Mucosa of stomach (tissue), 1 donor: ENCODE results near the gene LMBRD2.
A peak's percentile ranks its signal among the peaks of the same experiment; 100 is the strongest.
"Not testable (repeated sequence)": the region's sequence is repeated elsewhere in the genome, so short reads cannot be mapped to it uniquely, and the experiment has no call there.

Experiments used
- H3K27me3 ChIP-seq: one replicate; pipeline ENCODE4 v1.7.0; 2013; ENCODE audit warnings: mild to moderate bottlenecking, low read length; ENCODE audit not compliant: control insufficient read depth, insufficient read depth
- H3K36me3 ChIP-seq: one replicate; pipeline ENCODE4 v1.7.0; 2013; ENCODE audit warnings: low read length; ENCODE audit not compliant: control insufficient read depth, insufficient read depth
- H3K4me1 ChIP-seq: one replicate; pipeline ENCODE4 v1.7.0; 2013; ENCODE audit warnings: mild to moderate bottlenecking, low read length; ENCODE audit not compliant: control insufficient read depth, insufficient read depth
- H3K4me3 ChIP-seq: one replicate; pipeline ENCODE4 v1.7.0; 2013; ENCODE audit warnings: low read length
- H3K9ac ChIP-seq: one replicate; pipeline ENCODE4 v1.7.0; 2013; ENCODE audit warnings: mild to moderate bottlenecking, low read length, moderate library complexity
- H3K9me3 ChIP-seq: one replicate; pipeline ENCODE4 v1.7.0; 2013; ENCODE audit warnings: mild to moderate bottlenecking, low read length, moderate library complexity; ENCODE audit not compliant: control insufficient read depth
- donor health status: Pancreatic carcinoma.

Gene LMBRD2

GRCh38 chr5:36151434-36152323 is at the start of gene LMBRD2, which contains the start of gene SKP2:
LMBRD2 (minus strand) TSS chr5:36151887; CDS start chr5:36143349, 8,538 bp downstream.
SKP2 (plus strand) TSS chr5:36152111; CDS start chr5:36152263, 152 bp downstream.
- H3K36me3 ChIP-seq, result no peaks in the 10 kb centered on the region
- peak within 1 kb of the TSS; percentile 81 for H3K9ac ChIP-seq
- H3K4me1 ChIP-seq, result peaks cover 13% of the 10 kb centered on the region
- no peaks in the 10 kb centered on the region for H3K27me3 ChIP-seq
- H3K4me3 ChIP-seq, result peak within 1 kb of the TSS; percentile 86
- no peaks in the 10 kb centered on the region for H3K9me3 ChIP-seq

GRCh38 chr5:36200513-36200912 is 48.8 kb upstream of the LMBRD2 start:
- no peaks in the 10 kb centered on the region for H3K27me3 ChIP-seq
- no peaks in the 10 kb centered on the region for H3K36me3 ChIP-seq
- no peaks in the 10 kb centered on the region for H3K9me3 ChIP-seq

GRCh38 chr5:36199620-36200019 is 47.9 kb upstream of the LMBRD2 start:
- Histone ChIP-seq H3K9ac (no peak overlapping the region), H3K36me3 (no peaks in the 10 kb centered on the region), H3K27me3 (no peaks in the 10 kb centered on the region), H3K9me3 (no peaks in the 10 kb centered on the region), H3K4me1 (no peaks in the 10 kb centered on the region), H3K4me3 (no peak overlapping the region)

More at GRCh38 chr5:36200513-36200912, 48.8 kb upstream of the LMBRD2 start:
- Histone ChIP-seq H3K9ac (no peak overlapping the region), H3K4me1 (no peaks in the 10 kb centered on the region), H3K4me3 (no peak overlapping the region)

GRCh38 chr5:36198783-36199182 is 47.1 kb upstream of the LMBRD2 start:
- H3K27me3 ChIP-seq, H3K4me3 ChIP-seq, H3K9me3 ChIP-seq, H3K36me3 ChIP-seq, H3K4me1 ChIP-seq, H3K9ac ChIP-seq: not testable (repeated sequence)

- H3K9ac ChIP-seq, result no peak overlapping the region
- no peaks in the 10 kb centered on the region for H3K9me3 ChIP-seq
- no peaks in the 10 kb centered on the region for H3K4me1 ChIP-seq
- no peak overlapping the region for H3K4me3 ChIP-seq
- H3K27me3 ChIP-seq, result no peaks in the 10 kb centered on the region
- H3K36me3 ChIP-seq, result no peaks in the 10 kb centered on the region
Measured at GRCh38 chr5:36198281-36198680, 46.6 kb upstream of the LMBRD2 start.

GRCh38 chr5:36193746-36194145 is 42.1 kb upstream of the LMBRD2 start:
- Histone ChIP-seq H3K9me3 (no peaks in the 10 kb centered on the region), H3K36me3 (no peaks in the 10 kb centered on the region), H3K4me3 (no peak overlapping the region), H3K4me1 (no peaks in the 10 kb centered on the region), H3K9ac (no peak overlapping the region), H3K27me3 (no peaks in the 10 kb centered on the region)

GRCh38 chr5:36184408-36184807 is 32.7 kb upstream of the LMBRD2 start:
- not testable (repeated sequence) for H3K36me3 ChIP-seq, H3K9ac ChIP-seq, H3K4me1 ChIP-seq, H3K27me3 ChIP-seq, H3K9me3 ChIP-seq, H3K4me3 ChIP-seq

- H3K36me3 ChIP-seq, result no peaks in the 10 kb centered on the region
- H3K4me3 ChIP-seq, result no peak overlapping the region
- no peaks in the 10 kb centered on the region for H3K27me3 ChIP-seq
- H3K9me3 ChIP-seq, result no peaks in the 10 kb centered on the region
- peaks cover 3% of the 10 kb centered on the region for H3K4me1 ChIP-seq
- no peak overlapping the region for H3K9ac ChIP-seq
Measured at GRCh38 chr5:36181774-36182173, 30.1 kb upstream of the LMBRD2 start.

GRCh38 chr5:36180556-36181350 is 29.1 kb upstream of the LMBRD2 start:
- no peaks in the 10 kb centered on the region for H3K36me3 ChIP-seq
- no peaks in the 10 kb centered on the region for H3K9me3 ChIP-seq
- H3K4me1 ChIP-seq, result peaks cover 3% of the 10 kb centered on the region
- no peak overlapping the region for H3K4me3 ChIP-seq
- no peak overlapping the region for H3K9ac ChIP-seq
- H3K27me3 ChIP-seq, result no peaks in the 10 kb centered on the region

GRCh38 chr5:36179950-36180349 is 28.3 kb upstream of the LMBRD2 start:
- Histone ChIP-seq H3K9ac (no peak overlapping the region), H3K27me3 (no peaks in the 10 kb centered on the region), H3K9me3 (no peaks in the 10 kb centered on the region), H3K36me3 (no peaks in the 10 kb centered on the region), H3K4me1 (peaks cover 3% of the 10 kb centered on the region), H3K4me3 (no peak overlapping the region)

GRCh38 chr5:36178524-36178890 is 26.8 kb upstream of the LMBRD2 start:
- peaks cover 3% of the 10 kb centered on the region for H3K4me1 ChIP-seq
- H3K9me3 ChIP-seq, result no peaks in the 10 kb centered on the region
- H3K9ac ChIP-seq, result no peak overlapping the region
- no peaks in the 10 kb centered on the region for H3K27me3 ChIP-seq
- no peaks in the 10 kb centered on the region for H3K36me3 ChIP-seq
- no peak overlapping the region for H3K4me3 ChIP-seq
